Hepatocyte (in vitro differentiated cells): ENCODE data around the gene OR11H7.

Experiments used
- CTCF ChIP-seq: fragments of 200-600 bp; sonication (generic); IDR thresholded peaks from 2 replicates; pipeline ENCODE4 v1.5.1; 2016; ENCODE audit warnings: antibody characterized with exemption, mild to moderate bottlenecking; ENCODE audit not compliant: poor library complexity
- EZH2 ChIP-seq: fragments of 200-600 bp; sonication (generic); IDR thresholded peaks from 2 replicates; pipeline ENCODE4 v1.6.1; 2016; ENCODE audit warnings: antibody characterized with exemption, mild to moderate bottlenecking, borderline replicate concordance

DNA sequence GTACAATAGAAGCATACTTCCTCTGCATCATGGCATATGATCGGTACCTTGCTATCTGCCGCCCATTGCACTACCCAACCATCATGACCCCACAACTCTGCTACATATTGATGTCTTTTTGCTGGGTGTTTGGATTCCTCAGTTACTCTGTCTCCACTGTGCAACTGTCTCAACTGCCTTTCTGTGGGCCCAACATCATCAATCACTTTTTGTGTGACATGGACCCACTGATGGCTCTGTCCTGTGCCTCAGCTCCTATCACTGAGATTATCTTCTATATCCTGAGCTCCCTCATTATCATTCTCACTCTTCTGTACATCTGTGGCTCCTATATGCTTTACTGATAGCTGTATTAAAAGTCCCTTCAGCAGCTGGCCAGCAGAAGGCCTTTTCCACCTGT lies 19.2 kb upstream of the OR11H7 start:
- TF ChIP-seq EZH2 = no peak
- no peak for TF ChIP-seq CTCF
